ENCODE measurements around the gene ACOX1.

The ACOX1 gene

GRCh38 chr17:75965468-75965867 is 13.5 kb downstream of the ACOX1 start:
- DNase-seq (ENCODE audit: low spot score), result no peak
- TF ChIP-seq CTCF (IDR thresholded peaks at IDR 0.05; ENCODE audit: extremely low read depth, missing control alignments), result no peak

GRCh38 chr17:75959839-75960511 is 19.0 kb downstream of the ACOX1 start:
- DNase-seq (ENCODE audit: low spot score), result no peak
- TF ChIP-seq CTCF (IDR thresholded peaks at IDR 0.05; ENCODE audit: extremely low read depth, missing control alignments), result no peak

GRCh38 chr17:75959051-75959838 is 19.7 kb downstream of the ACOX1 start:
- no peak for DNase-seq (ENCODE audit: low spot score)
- no peak for TF ChIP-seq CTCF (IDR thresholded peaks at IDR 0.05; ENCODE audit: extremely low read depth, missing control alignments)

GRCh38 chr17:75950855-75951554 is 28.0 kb downstream of the ACOX1 start:
- TF ChIP-seq CTCF (IDR thresholded peaks at IDR 0.05; ENCODE audit: extremely low read depth, missing control alignments), result no peak
- no peak for DNase-seq (ENCODE audit: low spot score)

- DNase-seq (ENCODE audit: low spot score), result no peak
These were observed 28.5 kb downstream of the ACOX1 start for GRCh38 chr17:75950421-75950820.

GRCh38 chr17:75945211-75945610 is 33.8 kb downstream of the ACOX1 start:
- no peak for DNase-seq (ENCODE audit: low spot score)
- TF ChIP-seq CTCF (IDR thresholded peaks at IDR 0.05; ENCODE audit: extremely low read depth, missing control alignments), result no peak

More at GRCh38 chr17:75950421-75950820, 28.5 kb downstream of the ACOX1 start:
- TF ChIP-seq CTCF (IDR thresholded peaks at IDR 0.05; ENCODE audit: extremely low read depth, missing control alignments), result no peak

DNA sequence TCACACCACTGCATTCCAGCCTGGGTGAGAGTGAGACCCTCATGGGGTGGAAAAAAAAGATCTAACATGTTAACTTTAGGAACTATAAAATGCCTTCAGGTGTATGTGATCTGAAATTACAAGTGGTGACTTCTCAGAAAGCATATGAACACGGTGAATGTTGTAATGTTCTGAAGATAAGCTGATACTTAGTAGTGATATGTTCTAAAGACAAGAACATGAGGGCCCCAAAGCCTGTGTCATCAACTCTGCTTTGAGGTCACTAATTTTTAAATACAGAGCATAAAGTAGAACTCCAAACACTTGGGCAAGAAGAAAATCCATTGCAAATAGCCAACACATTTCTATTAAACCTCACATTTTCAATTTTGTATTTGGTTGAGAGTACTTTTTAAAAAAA is 35.5 kb downstream of the ACOX1 start:
- no peak for TF ChIP-seq CTCF (IDR thresholded peaks at IDR 0.05; ENCODE audit: extremely low read depth, missing control alignments)
- no peak for DNase-seq (ENCODE audit: low spot score)

Measured in GM20000 (cell line).